ENCODE data around the gene PHRF1. TPM values are rescaled to one million over a fixed set of nuclear protein-coding genes. Genes with fewer than 3 reads are reported as not detected.

Gene PHRF1
- total RNA-seq, 1 experiment from 2014 or later, result 42.3 TPM

DNA sequence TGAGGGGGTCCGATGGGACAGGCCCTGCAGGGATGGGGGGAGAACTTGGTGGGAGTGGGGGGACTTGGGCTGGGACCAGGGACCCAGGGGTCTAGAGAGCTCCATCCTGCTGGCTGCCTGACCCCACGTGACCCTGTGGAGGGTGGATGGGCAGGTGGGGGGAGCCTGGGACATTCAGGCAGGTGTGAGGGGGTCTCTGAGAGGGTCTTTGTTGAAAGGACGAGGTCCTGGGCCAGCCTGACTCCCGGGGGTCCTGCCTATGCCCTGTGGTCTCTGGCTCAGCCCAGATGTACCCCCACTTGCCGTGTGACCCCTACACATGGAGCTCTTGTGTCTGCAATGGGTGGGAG is 31.5 kb upstream of the PHRF1 start:
- no peaks in the 10 kb centered on the region for H3K36me3 Mint-ChIP-seq (ENCODE audit: insufficient read depth, unreplicated experiment)
- H3K4me1 Mint-ChIP-seq (ENCODE audit: low read depth, unreplicated experiment), result no peaks in the 10 kb centered on the region
- BruUV-seq (replicated peaks), result no TSS peak
- intact Hi-C loops (cut with micrococcal nuclease; ENCODE audit: unreplicated experiment), result no loop called here
- no peaks in the 10 kb centered on the region for H3K9me3 Mint-ChIP-seq (ENCODE audit: low read depth, unreplicated experiment)
- TF ChIP-seq, protein P1, sequence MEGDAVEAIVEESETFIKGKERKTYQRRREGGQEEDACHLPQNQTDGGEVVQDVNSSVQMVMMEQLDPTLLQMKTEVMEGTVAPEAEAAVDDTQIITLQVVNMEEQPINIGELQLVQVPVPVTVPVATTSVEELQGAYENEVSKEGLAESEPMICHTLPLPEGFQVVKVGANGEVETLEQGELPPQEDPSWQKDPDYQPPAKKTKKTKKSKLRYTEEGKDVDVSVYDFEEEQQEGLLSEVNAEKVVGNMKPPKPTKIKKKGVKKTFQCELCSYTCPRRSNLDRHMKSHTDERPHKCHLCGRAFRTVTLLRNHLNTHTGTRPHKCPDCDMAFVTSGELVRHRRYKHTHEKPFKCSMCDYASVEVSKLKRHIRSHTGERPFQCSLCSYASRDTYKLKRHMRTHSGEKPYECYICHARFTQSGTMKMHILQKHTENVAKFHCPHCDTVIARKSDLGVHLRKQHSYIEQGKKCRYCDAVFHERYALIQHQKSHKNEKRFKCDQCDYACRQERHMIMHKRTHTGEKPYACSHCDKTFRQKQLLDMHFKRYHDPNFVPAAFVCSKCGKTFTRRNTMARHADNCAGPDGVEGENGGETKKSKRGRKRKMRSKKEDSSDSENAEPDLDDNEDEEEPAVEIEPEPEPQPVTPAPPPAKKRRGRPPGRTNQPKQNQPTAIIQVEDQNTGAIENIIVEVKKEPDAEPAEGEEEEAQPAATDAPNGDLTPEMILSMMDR (IDR thresholded peaks at IDR 0.05; ENCODE audit: unreplicated experiment), result no peak
- H3K27me3 Mint-ChIP-seq (ENCODE audit: unreplicated experiment), result no peaks in the 10 kb centered on the region
- no peak overlapping the region for H3K4me3 Mint-ChIP-seq (ENCODE audit: low read depth, unreplicated experiment)
- no peak for DNase-seq
- no peak overlapping the region for H3K27ac Mint-ChIP-seq (ENCODE audit: unreplicated experiment)
- CTCF ChIA-PET, result interaction anchor here (1.1 kb wide), 1 partner anchor 219 kb away, joined by 3 read pairs; no protein-coding TSS in a partner anchor

DNA sequence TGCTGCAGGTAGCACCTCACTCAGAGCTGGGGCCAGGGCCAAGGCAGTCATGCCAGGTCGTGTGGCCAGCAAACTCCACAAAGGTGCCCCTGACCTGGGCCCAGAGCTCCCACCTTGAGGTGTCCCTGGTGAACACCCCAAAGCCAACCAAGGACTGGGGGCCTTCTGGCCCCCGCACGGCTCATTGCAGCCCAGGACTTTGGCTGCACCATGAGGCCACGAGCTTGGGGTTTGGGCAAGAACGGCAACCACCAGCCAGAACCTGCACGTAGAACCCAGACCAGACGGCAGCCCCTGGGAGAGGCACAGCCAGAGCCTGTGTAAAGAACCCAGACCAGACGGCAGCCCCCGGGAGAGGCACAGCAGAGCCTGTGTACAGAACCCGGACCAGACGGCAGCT is 31.1 kb upstream of the PHRF1 start:
- no peaks in the 10 kb centered on the region for H3K9me3 Mint-ChIP-seq (ENCODE audit: low read depth, unreplicated experiment)
- H3K36me3 Mint-ChIP-seq (ENCODE audit: insufficient read depth, unreplicated experiment), result no peaks in the 10 kb centered on the region
- TF ChIP-seq, protein P1 (IDR thresholded peaks at IDR 0.05; ENCODE audit: unreplicated experiment), result no peak
- no peak for DNase-seq
- no peaks in the 10 kb centered on the region for H3K4me1 Mint-ChIP-seq (ENCODE audit: low read depth, unreplicated experiment)
- no peak overlapping the region for H3K27ac Mint-ChIP-seq (ENCODE audit: unreplicated experiment)
- CTCF ChIA-PET, result interaction anchor here (1.1 kb wide), 1 partner anchor 218 kb away, joined by 3 read pairs; no protein-coding TSS in a partner anchor
- no peak overlapping the region for H3K4me3 Mint-ChIP-seq (ENCODE audit: low read depth, unreplicated experiment)
- H3K27me3 Mint-ChIP-seq (ENCODE audit: unreplicated experiment), result no peaks in the 10 kb centered on the region
- no TSS peak for BruUV-seq (replicated peaks)
- intact Hi-C loops (cut with micrococcal nuclease; ENCODE audit: unreplicated experiment), result no loop called here

DNA sequence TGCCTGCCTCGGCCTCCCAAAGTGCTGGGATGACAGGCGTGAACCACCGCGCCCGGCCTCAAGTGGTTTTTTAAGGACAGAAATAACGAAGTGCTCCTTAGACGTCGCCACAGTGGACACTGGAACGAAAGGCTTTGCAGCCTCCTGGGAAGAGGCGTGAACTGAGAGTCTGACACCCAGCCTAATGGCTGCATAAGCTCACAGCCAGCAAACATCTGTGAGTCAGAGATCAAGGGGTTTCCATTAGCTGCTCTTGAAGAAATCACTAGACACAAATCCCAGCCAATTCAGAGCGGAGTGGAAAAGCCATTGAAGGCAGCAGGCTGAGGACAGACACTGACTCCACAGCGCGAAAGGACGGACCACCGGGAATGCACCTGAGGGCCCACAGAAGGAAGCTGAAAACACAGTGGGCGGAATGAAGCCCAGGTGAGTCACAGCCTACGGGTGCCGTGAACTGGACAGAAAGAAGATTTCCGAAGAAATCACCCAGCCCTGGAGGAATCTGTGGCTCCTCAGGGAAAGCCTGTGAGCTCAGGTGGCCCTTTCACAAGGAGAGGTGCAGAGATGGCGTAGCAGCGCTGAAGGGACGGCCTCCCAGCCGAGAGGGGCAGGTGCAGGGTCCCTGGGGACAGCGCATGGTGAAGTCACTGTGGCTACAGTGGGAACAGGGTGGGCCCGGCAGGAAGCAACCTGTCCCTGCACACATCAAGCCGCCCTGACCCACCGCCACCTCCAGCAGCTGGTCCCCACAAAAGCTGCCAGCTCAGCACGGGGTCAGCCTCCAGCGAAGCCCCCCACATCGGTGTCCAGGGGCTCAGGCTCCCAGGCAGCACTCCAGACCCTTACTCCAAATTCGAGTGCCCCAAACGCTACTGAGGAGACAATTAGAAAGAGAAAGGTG is 27.3 kb upstream of the PHRF1 start:
- CTCF ChIA-PET, result no interaction called here
- intact Hi-C loops (cut with micrococcal nuclease; ENCODE audit: unreplicated experiment), result no loop called here
- Mint-ChIP-seq H3K4me3 (ENCODE audit: low read depth, unreplicated experiment) (no peak overlapping the region), H3K27me3 (ENCODE audit: unreplicated experiment) (no peaks in the 10 kb centered on the region), H3K9me3 (ENCODE audit: low read depth, unreplicated experiment) (no peaks in the 10 kb centered on the region), H3K27ac (ENCODE audit: unreplicated experiment) (no peak overlapping the region), H3K36me3 (ENCODE audit: insufficient read depth, unreplicated experiment) (peaks cover 10% of the 10 kb centered on the region), H3K4me1 (ENCODE audit: low read depth, unreplicated experiment) (no peaks in the 10 kb centered on the region)
- no TSS peak for BruUV-seq (replicated peaks)
- DNase-seq, result no peak
- TF ChIP-seq, protein P1 (IDR thresholded peaks at IDR 0.05; ENCODE audit: unreplicated experiment), result no peak

DNA sequence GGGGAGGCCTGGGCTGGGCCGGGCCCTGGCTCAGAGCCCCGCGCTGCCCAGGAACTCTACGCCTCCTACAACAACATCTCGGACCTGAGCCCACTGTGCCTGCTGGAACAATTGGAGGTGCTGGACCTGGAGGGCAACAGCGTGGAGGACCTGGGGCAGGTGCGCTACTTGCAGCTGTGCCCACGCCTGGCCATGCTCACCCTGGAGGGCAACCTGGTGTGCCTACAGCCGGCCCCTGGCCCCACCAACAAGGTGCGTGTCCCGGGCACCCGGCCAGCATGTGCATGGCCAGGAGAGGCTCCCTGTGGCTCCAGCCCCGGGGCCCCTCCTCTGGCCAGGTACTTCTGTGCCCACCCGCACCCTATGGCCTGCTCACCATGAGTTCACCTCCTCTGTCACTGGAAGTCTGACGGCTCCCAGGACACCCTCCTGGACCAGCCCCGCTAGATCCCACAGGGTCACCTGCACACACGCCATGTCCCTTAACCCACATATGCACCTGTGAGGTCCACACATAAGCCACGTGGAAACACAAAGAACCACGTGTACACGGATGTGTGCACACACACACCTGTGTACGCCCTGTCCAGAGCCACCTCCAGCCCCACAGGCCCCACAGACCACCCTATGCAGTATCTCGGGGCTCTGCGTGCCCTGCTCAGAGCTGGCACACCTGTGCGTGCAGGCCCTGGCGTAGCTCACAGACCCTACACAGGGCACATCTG is 26.1 kb upstream of the PHRF1 start:
- intact Hi-C loops (cut with micrococcal nuclease; ENCODE audit: unreplicated experiment), result loop anchor here (10.0 kb wide), 1 partner anchor 175 kb away; no protein-coding TSS in a partner anchor
- no peak overlapping the region for H3K27ac Mint-ChIP-seq (ENCODE audit: unreplicated experiment)

More for the DNA sequence above, 26.1 kb upstream of the PHRF1 start:
- BruUV-seq (replicated peaks), result no TSS peak
- no peaks in the 10 kb centered on the region for H3K9me3 Mint-ChIP-seq (ENCODE audit: low read depth, unreplicated experiment)
- peaks cover 10% of the 10 kb centered on the region for H3K36me3 Mint-ChIP-seq (ENCODE audit: insufficient read depth, unreplicated experiment)
- DNase-seq, result no peak
- TF ChIP-seq, protein P1 (IDR thresholded peaks at IDR 0.05; ENCODE audit: unreplicated experiment), result no peak
- no peaks in the 10 kb centered on the region for H3K4me1 Mint-ChIP-seq (ENCODE audit: low read depth, unreplicated experiment)
- H3K4me3 Mint-ChIP-seq (ENCODE audit: low read depth, unreplicated experiment), result no peak overlapping the region
- H3K27me3 Mint-ChIP-seq (ENCODE audit: unreplicated experiment), result no peaks in the 10 kb centered on the region
- CTCF ChIA-PET, result no interaction called here

Data from Calu3 (cell line).